HG03521 (cell line): ENCODE data around the gene PBRM1.
A peak's percentile ranks its signal among the peaks of the same experiment; 100 is the strongest.
"Not testable (repeated sequence)": the region's sequence is repeated elsewhere in the genome, so short reads cannot be mapped to it uniquely, and the experiment has no call there.

ENCODE experiments used
- ATAC-seq: cut with Tn5 transposase; IDR thresholded peaks from one replicate; pipeline ENCODE4 v1.9.1; 2021; ENCODE audit warnings: mild to moderate bottlenecking, moderate library complexity; ENCODE audit not compliant: unreplicated experiment

Gene PBRM1

GRCh38 chr3:52537165-52537620, 148.5 kb downstream of the PBRM1 start:
- no peak for ATAC-seq

GRCh38 chr3:52536369-52537164, 149.1 kb downstream of the PBRM1 start, which contains the start of gene UQCC5:
Gene UQCC5, plus strand, starts transcription at chr3:52536605. Its CDS starts 151 bp downstream, at chr3:52536756.
- ATAC-seq, result peak; percentile 86

GRCh38 chr3:52536112-52536368, 149.7 kb downstream of the PBRM1 start:
- no peak for ATAC-seq

GRCh38 chr3:52535411-52536111, 150.2 kb downstream of the PBRM1 start:
- no peak for ATAC-seq

- no peak for ATAC-seq
These were observed 151.2 kb downstream of the PBRM1 start for GRCh38 chr3:52534281-52535183.

- peak; percentile 28 for ATAC-seq
These were observed 152.0 kb downstream of the PBRM1 start, which contains the start of gene NT5DC2 for GRCh38 chr3:52533623-52534280. Gene NT5DC2, minus strand, starts transcription at chr3:52533857. Its CDS starts 120 bp downstream, at chr3:52533737.

GRCh38 chr3:52532838-52533622, 152.7 kb downstream of the PBRM1 start:
- peak; percentile 3 for ATAC-seq

- no peak for ATAC-seq
These were observed 153.2 kb downstream of the PBRM1 start for GRCh38 chr3:52532517-52532837.

- no peak for ATAC-seq
These were observed 153.7 kb downstream of the PBRM1 start for GRCh38 chr3:52531860-52532516.

GRCh38 chr3:52530918-52531826, 154.5 kb downstream of the PBRM1 start:
- ATAC-seq, result no peak

GRCh38 chr3:52529376-52530333, 156.1 kb downstream of the PBRM1 start:
- no peak for ATAC-seq

- ATAC-seq, result no peak
These were observed 156.9 kb downstream of the PBRM1 start for GRCh38 chr3:52528586-52529375.

- ATAC-seq, result no peak
These were observed 157.8 kb downstream of the PBRM1 start for GRCh38 chr3:52527732-52528585.

GRCh38 chr3:52527039-52527731, 158.5 kb downstream of the PBRM1 start:
- no peak for ATAC-seq

- ATAC-seq, result not testable (repeated sequence)
These were observed 159.1 kb downstream of the PBRM1 start for GRCh38 chr3:52526671-52527038.
